ENCODE data around the gene DPF3. TPM values are rescaled to one million over a fixed set of nuclear protein-coding genes. Genes with fewer than 3 reads are reported as not detected.

DPF3 gene
- total RNA-seq, 1 donor from 2014 or later: 3.0 TPM

- DNase-seq (ENCODE audit: low spot score): no peak
- Mint-ChIP-seq H3K4me3 (ENCODE audit: unreplicated experiment) (no peak overlapping the region), H3K27me3 (ENCODE audit: unreplicated experiment) (peaks cover 8% of the 10 kb centered on the region), H3K36me3 (ENCODE audit: low read depth, unreplicated experiment) (no peaks in the 10 kb centered on the region), H3K4me1 (ENCODE audit: unreplicated experiment) (peaks cover 4% of the 10 kb centered on the region), H3K9me3 (ENCODE audit: unreplicated experiment) (no peaks in the 10 kb centered on the region), H3K27ac (ENCODE audit: unreplicated experiment) (no peak overlapping the region)
- no peak for TF ChIP-seq CTCF (IDR thresholded peaks at IDR 0.05; ENCODE audit: unreplicated experiment)
These were observed 193.3 kb downstream of the DPF3 start for GRCh38 chr14:72700338-72701236.

GRCh38 chr14:72699852-72700257 lies 194.0 kb downstream of the DPF3 start:
- Mint-ChIP-seq H3K27me3 (ENCODE audit: unreplicated experiment) (peaks cover 8% of the 10 kb centered on the region), H3K4me1 (ENCODE audit: unreplicated experiment) (peaks cover 4% of the 10 kb centered on the region), H3K27ac (ENCODE audit: unreplicated experiment) (no peak overlapping the region), H3K4me3 (ENCODE audit: unreplicated experiment) (no peak overlapping the region), H3K36me3 (ENCODE audit: low read depth, unreplicated experiment) (no peaks in the 10 kb centered on the region), H3K9me3 (ENCODE audit: unreplicated experiment) (no peaks in the 10 kb centered on the region)
- DNase-seq (ENCODE audit: low spot score): no peak
- no peak for TF ChIP-seq CTCF (IDR thresholded peaks at IDR 0.05; ENCODE audit: unreplicated experiment)

GRCh38 chr14:72699443-72699842 lies 194.5 kb downstream of the DPF3 start:
- Mint-ChIP-seq H3K27me3 (ENCODE audit: unreplicated experiment) (peaks cover 8% of the 10 kb centered on the region), H3K36me3 (ENCODE audit: low read depth, unreplicated experiment) (no peaks in the 10 kb centered on the region), H3K4me3 (ENCODE audit: unreplicated experiment) (no peak overlapping the region), H3K27ac (ENCODE audit: unreplicated experiment) (no peak overlapping the region), H3K9me3 (ENCODE audit: unreplicated experiment) (no peaks in the 10 kb centered on the region), H3K4me1 (ENCODE audit: unreplicated experiment) (peaks cover 4% of the 10 kb centered on the region)
- DNase-seq (ENCODE audit: low spot score): no peak
- TF ChIP-seq CTCF (IDR thresholded peaks at IDR 0.05; ENCODE audit: unreplicated experiment): no peak

- Mint-ChIP-seq H3K4me3 (ENCODE audit: unreplicated experiment) (no peak overlapping the region), H3K36me3 (ENCODE audit: low read depth, unreplicated experiment) (peaks cover 4% of the 10 kb centered on the region), H3K27me3 (ENCODE audit: unreplicated experiment) (peaks cover 3% of the 10 kb centered on the region), H3K9me3 (ENCODE audit: unreplicated experiment) (no peaks in the 10 kb centered on the region), H3K27ac (ENCODE audit: unreplicated experiment) (no peak overlapping the region), H3K4me1 (ENCODE audit: unreplicated experiment) (peaks cover 8% of the 10 kb centered on the region)
- TF ChIP-seq CTCF (IDR thresholded peaks at IDR 0.05; ENCODE audit: unreplicated experiment): no peak
- DNase-seq (ENCODE audit: low spot score): no peak
These were observed 201.2 kb downstream of the DPF3 start for GRCh38 chr14:72692696-72693095.

GRCh38 chr14:72690324-72690723 lies 203.6 kb downstream of the DPF3 start:
- TF ChIP-seq CTCF (IDR thresholded peaks at IDR 0.05; ENCODE audit: unreplicated experiment): no peak
- Mint-ChIP-seq H3K27me3 (ENCODE audit: unreplicated experiment) (peaks cover 3% of the 10 kb centered on the region), H3K36me3 (ENCODE audit: low read depth, unreplicated experiment) (peaks cover 4% of the 10 kb centered on the region), H3K4me3 (ENCODE audit: unreplicated experiment) (no peak overlapping the region), H3K9me3 (ENCODE audit: unreplicated experiment) (no peaks in the 10 kb centered on the region), H3K4me1 (ENCODE audit: unreplicated experiment) (peaks cover 4% of the 10 kb centered on the region), H3K27ac (ENCODE audit: unreplicated experiment) (no peak overlapping the region)
- DNase-seq (ENCODE audit: low spot score): no peak

All from endothelial cell (in vitro differentiated cells).